MM.1S (cell line): Measurements from ENCODE around the gene NDUFS6.

Source experiments
- EZH2phosphoT487 ChIP-seq: fragments of 300-600 bp; sonication (generic); IDR thresholded peaks from 2 replicates; pipeline ENCODE4 v1.6.1; 2018; ENCODE audit warnings: antibody characterized with exemption, low read length
- TF ChIP-seq, protein P1 (sequence below): fragments of 300-600 bp; sonication (generic); IDR thresholded peaks from 2 replicates; pipeline ENCODE4 v1.5.1; 2016; ENCODE audit warnings: antibody characterized with exemption, low read length, mixed read lengths

GRCh38 chr5:1783216-1783554 lies 18.0 kb upstream of the NDUFS6 start:
- TF ChIP-seq, protein P1, sequence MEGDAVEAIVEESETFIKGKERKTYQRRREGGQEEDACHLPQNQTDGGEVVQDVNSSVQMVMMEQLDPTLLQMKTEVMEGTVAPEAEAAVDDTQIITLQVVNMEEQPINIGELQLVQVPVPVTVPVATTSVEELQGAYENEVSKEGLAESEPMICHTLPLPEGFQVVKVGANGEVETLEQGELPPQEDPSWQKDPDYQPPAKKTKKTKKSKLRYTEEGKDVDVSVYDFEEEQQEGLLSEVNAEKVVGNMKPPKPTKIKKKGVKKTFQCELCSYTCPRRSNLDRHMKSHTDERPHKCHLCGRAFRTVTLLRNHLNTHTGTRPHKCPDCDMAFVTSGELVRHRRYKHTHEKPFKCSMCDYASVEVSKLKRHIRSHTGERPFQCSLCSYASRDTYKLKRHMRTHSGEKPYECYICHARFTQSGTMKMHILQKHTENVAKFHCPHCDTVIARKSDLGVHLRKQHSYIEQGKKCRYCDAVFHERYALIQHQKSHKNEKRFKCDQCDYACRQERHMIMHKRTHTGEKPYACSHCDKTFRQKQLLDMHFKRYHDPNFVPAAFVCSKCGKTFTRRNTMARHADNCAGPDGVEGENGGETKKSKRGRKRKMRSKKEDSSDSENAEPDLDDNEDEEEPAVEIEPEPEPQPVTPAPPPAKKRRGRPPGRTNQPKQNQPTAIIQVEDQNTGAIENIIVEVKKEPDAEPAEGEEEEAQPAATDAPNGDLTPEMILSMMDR: no peak
- no peak for TF ChIP-seq EZH2phosphoT487
